HG02571 (cell line): Measurements from ENCODE around the gene ELL3.
"Not testable (repeated sequence)": the region's sequence is repeated elsewhere in the genome, so short reads cannot be mapped to it uniquely, and the experiment has no call there.

Experiments
- ATAC-seq: cut with Tn5 transposase; IDR thresholded peaks from one replicate; pipeline ENCODE4 v1.9.1; 2021; ENCODE audit warnings: mild to moderate bottlenecking, moderate library complexity; ENCODE audit not compliant: unreplicated experiment

ELL3 gene, protein sequence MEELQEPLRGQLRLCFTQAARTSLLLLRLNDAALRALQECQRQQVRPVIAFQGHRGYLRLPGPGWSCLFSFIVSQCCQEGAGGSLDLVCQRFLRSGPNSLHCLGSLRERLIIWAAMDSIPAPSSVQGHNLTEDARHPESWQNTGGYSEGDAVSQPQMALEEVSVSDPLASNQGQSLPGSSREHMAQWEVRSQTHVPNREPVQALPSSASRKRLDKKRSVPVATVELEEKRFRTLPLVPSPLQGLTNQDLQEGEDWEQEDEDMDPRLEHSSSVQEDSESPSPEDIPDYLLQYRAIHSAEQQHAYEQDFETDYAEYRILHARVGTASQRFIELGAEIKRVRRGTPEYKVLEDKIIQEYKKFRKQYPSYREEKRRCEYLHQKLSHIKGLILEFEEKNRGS

DNA sequence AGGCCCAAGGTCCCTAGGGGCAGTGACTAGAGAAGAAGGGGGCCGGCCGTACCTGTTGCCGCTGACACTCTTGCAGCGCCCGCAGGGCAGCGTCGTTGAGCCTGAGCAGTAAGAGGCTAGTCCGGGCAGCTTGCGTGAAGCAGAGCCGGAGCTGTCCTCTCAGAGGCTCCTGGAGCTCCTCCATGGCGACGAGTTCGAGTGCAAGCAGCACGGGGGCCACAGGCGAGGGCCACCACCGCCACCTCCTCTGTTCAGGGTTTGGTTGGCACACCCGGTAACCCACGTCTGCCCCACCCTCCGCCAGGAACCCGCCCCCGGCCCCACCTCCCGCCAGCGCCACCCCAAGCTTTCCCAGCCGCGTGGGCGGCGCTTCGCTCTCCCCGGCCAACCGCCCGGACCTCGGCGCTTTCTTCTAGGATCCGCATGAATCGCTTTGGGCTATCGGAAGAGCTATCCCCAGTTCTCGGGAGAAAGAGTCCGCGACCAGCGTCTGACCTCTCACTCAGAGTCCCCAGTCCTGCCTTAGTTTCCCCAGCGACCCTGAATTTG is at the start of gene ELL3:
TSS of gene ELL3 (minus strand) at position 249 of the 549 bp plus-strand sequence. CDS start at position 184, 65 bp downstream.
- ATAC-seq = peak; percentile 36

DNA sequence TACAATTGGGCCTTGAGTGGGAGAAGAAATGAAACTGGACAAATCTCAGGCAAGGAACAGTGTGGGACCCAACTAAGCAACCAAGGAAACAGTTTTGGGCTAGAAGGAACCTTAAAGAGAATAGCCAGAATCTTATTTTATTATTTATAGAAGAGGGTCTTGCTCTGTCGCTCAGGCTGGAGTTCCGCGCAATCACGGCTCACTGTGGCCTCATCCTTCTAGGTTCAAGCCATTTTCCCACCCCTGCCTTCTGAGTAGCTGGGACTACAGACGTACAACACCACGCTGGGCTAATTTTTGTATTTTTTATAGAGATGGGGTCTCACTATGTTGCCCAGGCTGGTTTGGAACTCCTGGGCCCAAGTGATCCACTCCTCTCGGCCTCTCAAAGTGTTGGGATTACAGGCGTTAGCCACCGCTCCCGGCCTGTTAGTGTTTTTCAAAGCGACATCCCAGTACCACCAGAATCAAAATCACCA is 49.3 kb upstream of the ELL3 start:
- no peak for ATAC-seq

GRCh38 chr15:43825305-43825704 is 48.5 kb upstream of the ELL3 start:
- ATAC-seq = not testable (repeated sequence)

GRCh38 chr15:43824302-43825246 is 47.8 kb upstream of the ELL3 start, which contains the start of gene MFAP1:
Gene MFAP1, minus strand, starts transcription at chr15:43824690. Its CDS starts 121 bp downstream, at chr15:43824569.
- peak; percentile 75 for ATAC-seq

DNA sequence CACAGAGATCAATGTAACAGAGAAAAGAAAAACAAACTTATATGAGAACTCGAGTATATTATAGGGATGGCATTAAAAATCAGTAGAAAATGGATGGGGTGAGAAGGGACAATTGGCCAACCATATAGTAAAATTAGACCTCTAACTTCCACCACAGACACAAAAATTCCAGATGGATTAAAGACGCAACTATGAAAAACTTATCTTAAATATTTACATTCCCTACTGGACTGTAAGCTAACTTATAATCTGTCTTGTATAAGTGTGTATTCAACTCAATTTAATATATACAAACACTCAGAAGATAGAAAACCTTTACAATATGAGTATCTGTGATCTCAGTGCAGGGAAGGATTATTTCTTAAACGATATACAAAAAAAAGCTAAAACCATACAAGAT is 44.7 kb upstream of the ELL3 start:
- no peak for ATAC-seq

DNA sequence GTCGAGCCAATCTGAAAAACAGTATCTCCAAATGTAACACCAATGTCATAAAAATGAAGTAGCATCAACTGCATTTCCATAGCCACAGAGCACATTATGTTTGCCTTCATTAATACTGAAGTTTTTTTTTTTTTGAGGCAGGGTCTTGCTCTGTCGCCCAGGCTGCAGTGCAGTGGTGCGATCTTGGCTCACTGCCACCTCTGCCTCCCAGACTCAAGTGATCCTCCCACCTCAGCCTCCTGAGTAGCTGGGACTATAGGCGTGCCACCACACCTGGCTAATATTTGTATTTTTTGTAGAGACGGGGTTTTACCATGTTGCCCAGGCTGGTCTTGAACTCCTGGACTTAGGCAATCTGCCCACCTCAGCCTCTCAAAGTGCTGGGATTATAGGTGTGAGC is 38.3 kb upstream of the ELL3 start:
- not testable (repeated sequence) for ATAC-seq

GRCh38 chr15:43808960-43809678 is 32.4 kb upstream of the ELL3 start:
- ATAC-seq = no peak

- ATAC-seq = no peak
Observed at GRCh38 chr15:43808435-43808950, 31.7 kb upstream of the ELL3 start.

GRCh38 chr15:43802676-43803075 is 25.9 kb upstream of the ELL3 start:
- not testable (repeated sequence) for ATAC-seq

GRCh38 chr15:43800286-43801141 is 23.7 kb upstream of the ELL3 start, which contains the start of gene HYPK:
Gene HYPK, plus strand, starts transcription at chr15:43800599. Its CDS starts 24 bp downstream, at chr15:43800623.
- ATAC-seq = peak; percentile 86

GRCh38 chr15:43799945-43800285 is 23.1 kb upstream of the ELL3 start, which contains the start of gene SERINC4:
Gene SERINC4, minus strand, starts transcription at chr15:43800220. Its CDS starts 234 bp downstream, at chr15:43799986.
- no peak for ATAC-seq

- ATAC-seq = no peak
Observed at GRCh38 chr15:43799209-43799944, 22.6 kb upstream of the ELL3 start.

DNA sequence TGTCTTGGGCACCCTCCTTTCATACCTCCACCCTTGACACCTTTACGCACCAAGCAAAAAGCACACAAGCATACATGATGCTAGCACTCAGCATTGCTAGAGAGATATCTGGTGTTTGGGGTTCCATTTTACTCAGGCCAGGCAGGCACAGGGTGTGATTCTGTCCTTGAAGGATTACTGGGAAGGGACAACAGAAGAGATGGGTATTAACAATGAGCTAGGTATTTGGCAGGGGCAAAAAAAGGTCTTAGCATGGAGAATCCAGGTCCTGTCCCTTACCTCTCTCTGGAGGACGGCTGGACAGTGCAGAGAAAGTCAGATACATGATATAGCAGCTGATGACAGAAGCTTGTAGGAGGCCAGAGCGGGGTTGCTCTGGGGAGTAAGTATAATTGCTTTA is 19.8 kb upstream of the ELL3 start:
- no peak for ATAC-seq

DNA sequence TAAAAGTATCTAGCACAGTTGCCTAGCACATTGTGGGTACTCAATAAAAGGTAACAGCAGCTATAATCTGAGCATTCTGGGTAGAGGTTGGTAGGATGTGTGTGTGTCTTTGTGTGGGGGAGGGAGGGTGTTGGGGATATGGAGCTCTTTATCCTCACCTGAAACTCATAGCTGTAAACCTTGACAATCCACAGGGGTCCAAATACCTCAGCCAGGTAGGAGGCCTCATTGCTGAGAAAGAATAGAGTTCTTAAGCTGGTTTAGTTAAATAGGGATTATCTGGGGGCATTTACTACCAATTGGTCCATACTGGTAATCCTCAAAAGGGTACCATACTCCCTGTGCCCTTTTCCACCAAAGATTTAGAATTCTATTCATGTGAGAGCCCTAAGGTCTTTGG is 19.2 kb upstream of the ELL3 start:
- ATAC-seq = no peak

GRCh38 chr15:43795197-43795596 is 18.4 kb upstream of the ELL3 start:
- ATAC-seq = no peak

- no peak for ATAC-seq
Observed at GRCh38 chr15:43794269-43795037, 17.7 kb upstream of the ELL3 start.

DNA sequence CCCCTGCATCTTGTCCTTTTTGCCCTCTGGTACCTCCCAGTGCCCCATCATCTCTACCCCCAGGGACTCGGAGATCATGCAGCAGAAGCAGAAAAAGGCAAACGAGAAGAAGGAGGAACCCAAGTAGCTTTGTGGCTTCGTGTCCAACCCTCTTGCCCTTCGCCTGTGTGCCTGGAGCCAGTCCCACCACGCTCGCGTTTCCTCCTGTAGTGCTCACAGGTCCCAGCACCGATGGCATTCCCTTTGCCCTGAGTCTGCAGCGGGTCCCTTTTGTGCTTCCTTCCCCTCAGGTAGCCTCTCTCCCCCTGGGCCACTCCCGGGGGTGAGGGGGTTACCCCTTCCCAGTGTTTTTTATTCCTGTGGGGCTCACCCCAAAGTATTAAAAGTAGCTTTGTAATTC is 16.9 kb upstream of the ELL3 start:
- no peak for ATAC-seq
